ENCODE results near the gene ARHGEF2. TPM values are rescaled to one million over a fixed set of nuclear protein-coding genes. Genes with fewer than 3 reads are reported as not detected.

Gene ARHGEF2
- total and polyA plus RNA-seq, 2 donors (not counting 1 experiment from before 2014, with no cell fraction given): 241 to 245 TPM

DNA sequence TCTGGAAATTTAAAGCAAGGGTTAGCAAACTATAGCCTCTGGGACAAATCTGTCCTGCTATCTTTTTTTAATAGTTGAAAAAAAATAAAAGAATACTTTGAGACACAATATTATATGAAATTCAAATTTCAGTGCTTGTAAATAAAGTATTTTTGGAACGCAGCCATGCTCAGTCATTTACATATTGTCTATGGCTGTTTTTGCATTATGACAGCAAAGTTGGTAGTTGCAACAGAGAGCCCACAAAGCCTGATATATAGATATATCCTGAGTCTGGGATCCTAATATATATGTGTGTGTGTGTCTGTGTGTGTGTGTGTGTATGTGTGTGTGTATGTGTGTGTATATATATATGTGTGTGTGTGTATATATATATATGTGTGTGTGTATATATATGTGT lies 21.6 kb upstream of the ARHGEF2 start:
- Mint-ChIP-seq H3K9me3 (ENCODE audit: insufficient read depth) (no peaks in the 10 kb centered on the region), H3K27me3 (no peaks in the 10 kb centered on the region), H3K27ac (no peak overlapping the region), H3K4me3 (no peak overlapping the region), H3K4me1 (no peaks in the 10 kb centered on the region)
- POLR2A ChIA-PET: interaction anchor here (0.7 kb wide), 1 partner anchor 40 kb away, joined by 4 read pairs; no protein-coding TSS in a partner anchor
- intact Hi-C loops (cut with micrococcal nuclease): no loop called here
- TF ChIP-seq, protein P1, sequence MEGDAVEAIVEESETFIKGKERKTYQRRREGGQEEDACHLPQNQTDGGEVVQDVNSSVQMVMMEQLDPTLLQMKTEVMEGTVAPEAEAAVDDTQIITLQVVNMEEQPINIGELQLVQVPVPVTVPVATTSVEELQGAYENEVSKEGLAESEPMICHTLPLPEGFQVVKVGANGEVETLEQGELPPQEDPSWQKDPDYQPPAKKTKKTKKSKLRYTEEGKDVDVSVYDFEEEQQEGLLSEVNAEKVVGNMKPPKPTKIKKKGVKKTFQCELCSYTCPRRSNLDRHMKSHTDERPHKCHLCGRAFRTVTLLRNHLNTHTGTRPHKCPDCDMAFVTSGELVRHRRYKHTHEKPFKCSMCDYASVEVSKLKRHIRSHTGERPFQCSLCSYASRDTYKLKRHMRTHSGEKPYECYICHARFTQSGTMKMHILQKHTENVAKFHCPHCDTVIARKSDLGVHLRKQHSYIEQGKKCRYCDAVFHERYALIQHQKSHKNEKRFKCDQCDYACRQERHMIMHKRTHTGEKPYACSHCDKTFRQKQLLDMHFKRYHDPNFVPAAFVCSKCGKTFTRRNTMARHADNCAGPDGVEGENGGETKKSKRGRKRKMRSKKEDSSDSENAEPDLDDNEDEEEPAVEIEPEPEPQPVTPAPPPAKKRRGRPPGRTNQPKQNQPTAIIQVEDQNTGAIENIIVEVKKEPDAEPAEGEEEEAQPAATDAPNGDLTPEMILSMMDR (IDR thresholded peaks at IDR 0.05): no peak
- TF ChIP-seq EZH2 (IDR thresholded peaks at IDR 0.05; ENCODE audit: borderline replicate concordance, insufficient read depth, low read depth, low read length, poor library complexity, severe bottlenecking): no peak
- ATAC-seq (ENCODE audit: low read depth) (no peak), DNase-seq (no peak)
- H3K27ac ChIP-seq (ENCODE audit: low read length in 2 of 2): no peak overlapping the region
- no peak overlapping the region for H2AFZ ChIP-seq (ENCODE audit: insufficient read depth, low read depth, low read length, poor library complexity, severe bottlenecking)
- no peaks in the 10 kb centered on the region for H3K27me3 ChIP-seq (replicated peaks in 1 of 4; ENCODE audit: control extremely low read depth in 1 of 4, control insufficient read depth in 3 of 4, insufficient read depth in 4 of 4, low read length in 3 of 4)
- CTCF ChIA-PET: no interaction called here
- H3K9ac ChIP-seq (ENCODE audit: low read length): no peak overlapping the region
- no peaks in the 10 kb centered on the region for H3K36me3 ChIP-seq (replicated peaks in 1 of 2; ENCODE audit: control extremely low read depth in 1 of 2, control insufficient read depth in 1 of 2, extremely low read depth in 1 of 2, insufficient read depth in 2 of 2, low read length in 1 of 2)
- no peaks in the 10 kb centered on the region for H4K20me1 ChIP-seq (ENCODE audit: control insufficient read depth, insufficient read depth, low read length, poor library complexity, severe bottlenecking)
- no peaks in the 10 kb centered on the region for H3K9me3 ChIP-seq (ENCODE audit: control extremely low read depth in 1 of 3, control insufficient read depth in 2 of 3, insufficient read depth in 1 of 3, low read length in 2 of 3)
- WGBS (ENCODE audit: insufficient coverage): no CpG with 5 or more reads among the region's 1 CpG
- H3K4me1 ChIP-seq (ENCODE audit: control insufficient read depth in 2 of 2, insufficient read depth in 2 of 2, low read length in 2 of 2): no peaks in the 10 kb centered on the region
- no peak overlapping the region for H3K4me2 ChIP-seq (replicated peaks; ENCODE audit: low read depth, low read length, poor library complexity, severe bottlenecking)
- no peak overlapping the region for H3K4me3 ChIP-seq (ENCODE audit: control extremely low read depth in 1 of 5, extremely low read depth in 1 of 5, insufficient read depth in 1 of 5, low read depth in 2 of 5, low read length in 4 of 5)
- no peaks in the 10 kb centered on the region for H3K79me2 ChIP-seq (ENCODE audit: control insufficient read depth, insufficient read depth, low read length)

DNA sequence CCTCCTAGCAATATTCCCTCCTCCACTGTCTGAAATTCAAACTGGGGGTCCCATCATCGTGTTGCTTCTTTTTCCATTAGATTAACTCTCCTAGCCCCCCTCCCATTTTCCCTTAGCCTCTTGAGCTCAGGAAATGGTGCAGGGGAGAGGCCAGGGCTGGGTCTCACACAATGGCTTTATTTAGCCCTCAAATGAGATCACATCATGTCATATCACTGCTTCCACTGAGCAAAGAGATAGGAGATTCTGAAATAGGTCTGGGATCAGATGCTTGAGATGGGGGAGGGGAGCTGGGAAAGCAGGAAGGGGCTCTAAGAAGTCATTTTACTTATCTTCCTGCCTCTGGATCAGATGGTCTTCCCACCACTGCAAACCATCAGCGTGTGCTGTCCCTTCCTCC lies 17.8 kb upstream of the ARHGEF2 start:
- H3K4me1 ChIP-seq (ENCODE audit: control insufficient read depth in 2 of 2, insufficient read depth in 2 of 2, low read length in 2 of 2): no peaks in the 10 kb centered on the region
- WGBS (ENCODE audit: insufficient coverage): 33% methylated on average over 1 of the region's 2 CpGs
- H2AFZ ChIP-seq (ENCODE audit: insufficient read depth, low read depth, low read length, poor library complexity, severe bottlenecking): no peak overlapping the region
- no peaks in the 10 kb centered on the region for H4K20me1 ChIP-seq (ENCODE audit: control insufficient read depth, insufficient read depth, low read length, poor library complexity, severe bottlenecking)
- TF ChIP-seq, protein P1 (IDR thresholded peaks at IDR 0.05): no peak
- no peak for TF ChIP-seq EZH2 (IDR thresholded peaks at IDR 0.05; ENCODE audit: borderline replicate concordance, insufficient read depth, low read depth, low read length, poor library complexity, severe bottlenecking)
- intact Hi-C loops (cut with micrococcal nuclease): no loop called here
- H3K27ac ChIP-seq (ENCODE audit: low read length in 2 of 2): no peak overlapping the region
- H3K9me3 Mint-ChIP-seq (ENCODE audit: insufficient read depth): no peaks in the 10 kb centered on the region
- H3K27me3 ChIP-seq (replicated peaks in 1 of 4; ENCODE audit: control extremely low read depth in 1 of 4, control insufficient read depth in 3 of 4, insufficient read depth in 4 of 4, low read length in 3 of 4): no peaks in the 10 kb centered on the region
- H3K4me2 ChIP-seq (replicated peaks; ENCODE audit: low read depth, low read length, poor library complexity, severe bottlenecking): no peak overlapping the region
- no peak overlapping the region for H3K4me3 Mint-ChIP-seq
- no peaks in the 10 kb centered on the region for H3K36me3 ChIP-seq (replicated peaks in 1 of 2; ENCODE audit: control extremely low read depth in 1 of 2, control insufficient read depth in 1 of 2, extremely low read depth in 1 of 2, insufficient read depth in 2 of 2, low read length in 1 of 2)
- H3K4me1 Mint-ChIP-seq: no peaks in the 10 kb centered on the region
- H3K9me3 ChIP-seq (ENCODE audit: control extremely low read depth in 1 of 3, control insufficient read depth in 2 of 3, insufficient read depth in 1 of 3, low read length in 2 of 3): no peaks in the 10 kb centered on the region
- no peak overlapping the region for H3K9ac ChIP-seq (ENCODE audit: low read length)
- no peak overlapping the region for H3K4me3 ChIP-seq (ENCODE audit: control extremely low read depth in 1 of 5, extremely low read depth in 1 of 5, insufficient read depth in 1 of 5, low read depth in 2 of 5, low read length in 4 of 5)
- ATAC-seq (ENCODE audit: low read depth) (no peak), DNase-seq (no peak)
- POLR2A ChIA-PET: no interaction called here
- H3K27me3 Mint-ChIP-seq: no peaks in the 10 kb centered on the region
- no peak overlapping the region for H3K27ac Mint-ChIP-seq
- CTCF ChIA-PET: interaction anchor here (1.0 to 1.2 kb wide), 2 partner anchors 58 to 62 kb away, joined by 3 to 4 read pairs; partner anchors contain the start of gene KHDC4
- H3K79me2 ChIP-seq (ENCODE audit: control insufficient read depth, insufficient read depth, low read length): no peaks in the 10 kb centered on the region
